HG02852 (cell line): ENCODE data around the gene CDH7.

Experiments used
- ATAC-seq: cut with Tn5 transposase; IDR thresholded peaks from one replicate; pipeline ENCODE4 v1.9.1; 2021; ENCODE audit warnings: mild to moderate bottlenecking, moderate library complexity; ENCODE audit not compliant: unreplicated experiment

The CDH7 gene

DNA sequence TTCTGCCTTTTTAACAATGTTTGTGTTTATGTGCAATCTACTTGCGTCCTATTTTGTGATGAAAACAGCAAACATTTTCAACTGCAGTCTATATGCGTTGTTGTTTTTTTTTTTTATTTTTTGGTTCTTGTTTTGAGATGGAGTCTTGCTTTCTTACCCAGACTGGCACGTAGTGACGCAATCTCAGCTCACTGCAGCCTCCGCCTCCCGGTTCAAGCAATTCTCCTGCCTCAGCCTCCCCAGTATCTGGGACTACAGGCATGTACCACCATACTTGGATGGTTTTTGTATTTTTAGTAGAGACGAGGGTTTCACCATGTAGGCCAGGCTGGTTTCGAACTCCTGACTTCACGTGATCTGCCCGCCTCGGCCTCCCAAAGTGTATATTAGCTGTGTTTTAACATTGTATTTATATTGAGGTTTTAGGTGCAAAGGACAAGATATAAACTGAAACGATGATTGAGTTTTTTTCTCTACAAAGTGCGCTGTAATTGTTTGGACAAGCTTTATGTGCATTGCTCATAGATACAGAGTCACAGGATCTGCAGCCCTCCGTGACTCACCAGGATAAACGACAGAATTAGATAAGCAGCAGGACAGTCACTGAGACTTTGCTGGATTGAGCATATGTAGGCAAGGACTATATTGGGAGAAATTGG lies 17.4 kb downstream of the CDH7 start:
- ATAC-seq: no peak

DNA sequence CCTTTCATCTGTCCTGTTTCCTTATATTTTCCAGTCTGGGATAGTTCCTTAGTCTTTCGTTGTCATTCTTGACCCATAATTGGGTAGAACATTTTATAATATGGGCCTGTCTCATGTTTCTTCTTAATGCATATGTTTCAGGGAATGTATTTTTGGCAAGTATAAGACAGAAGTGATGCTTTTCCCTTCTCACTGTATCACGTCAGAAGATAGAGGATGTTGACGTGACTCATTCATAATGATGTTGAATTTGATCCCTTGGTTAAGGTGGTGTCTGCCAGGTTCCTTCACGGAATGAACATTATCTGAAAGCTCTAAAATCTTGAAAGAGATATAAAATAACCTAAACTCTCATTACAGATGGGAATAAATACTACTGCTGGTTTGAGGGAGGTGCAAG lies 18.8 kb downstream of the CDH7 start:
- ATAC-seq: no peak

DNA sequence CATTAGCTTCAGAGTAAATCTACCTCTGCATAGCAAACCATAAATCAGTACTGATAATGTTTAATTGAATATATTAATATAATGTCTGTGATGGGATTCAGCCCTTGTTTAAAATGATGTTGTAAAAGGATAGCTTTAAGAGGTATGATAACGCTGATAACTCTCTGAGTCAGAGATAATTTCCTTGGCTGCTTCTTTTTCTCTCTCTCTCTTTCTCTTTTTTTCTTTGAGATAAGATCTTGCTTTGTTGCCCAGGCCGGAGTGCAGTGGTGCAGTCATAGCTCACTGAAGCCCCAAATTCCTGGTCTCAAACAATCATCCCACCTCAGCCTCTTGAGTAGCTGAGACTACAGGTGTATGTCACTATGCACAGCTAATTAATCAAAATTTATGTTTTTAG lies 35.7 kb downstream of the CDH7 start:
- no peak for ATAC-seq

DNA sequence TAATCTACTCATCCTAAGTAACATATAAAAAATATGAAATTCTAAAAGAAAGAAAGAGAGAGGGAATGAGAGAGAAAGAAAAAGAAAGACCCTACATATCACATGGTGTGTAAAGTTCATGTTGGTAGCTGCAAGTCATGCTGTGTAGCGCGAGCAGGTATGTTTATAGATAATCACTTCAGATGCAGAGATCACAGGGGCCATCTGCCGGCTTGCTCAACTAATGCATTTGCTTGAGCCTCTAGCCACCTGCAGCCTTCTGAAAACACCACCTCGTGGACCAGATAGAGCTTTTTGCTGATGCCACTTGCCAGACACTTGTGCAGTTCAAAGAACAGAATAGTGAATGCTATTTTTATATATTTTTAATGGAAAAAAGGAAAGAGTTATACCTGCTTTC lies 37.6 kb downstream of the CDH7 start:
- no peak for ATAC-seq

DNA sequence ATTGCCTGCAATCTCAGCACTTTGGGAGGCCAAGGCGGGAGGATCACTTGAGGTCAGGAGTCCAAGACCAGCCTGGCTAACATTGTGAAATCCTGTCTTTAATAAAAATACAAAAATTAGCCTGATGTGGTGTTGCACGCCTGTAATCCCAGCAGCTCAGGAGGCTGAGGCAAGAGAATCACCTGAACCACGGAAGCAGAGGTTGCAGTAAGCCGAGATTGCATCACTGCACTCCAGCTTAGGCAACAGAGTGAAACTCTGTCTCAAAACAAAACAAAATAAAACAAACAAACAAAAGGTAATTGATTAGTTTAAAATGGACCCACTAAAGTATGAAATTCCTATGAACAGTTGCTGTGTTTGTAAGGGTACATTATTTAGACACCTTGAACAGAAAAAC lies 39.8 kb downstream of the CDH7 start:
- no peak for ATAC-seq

DNA sequence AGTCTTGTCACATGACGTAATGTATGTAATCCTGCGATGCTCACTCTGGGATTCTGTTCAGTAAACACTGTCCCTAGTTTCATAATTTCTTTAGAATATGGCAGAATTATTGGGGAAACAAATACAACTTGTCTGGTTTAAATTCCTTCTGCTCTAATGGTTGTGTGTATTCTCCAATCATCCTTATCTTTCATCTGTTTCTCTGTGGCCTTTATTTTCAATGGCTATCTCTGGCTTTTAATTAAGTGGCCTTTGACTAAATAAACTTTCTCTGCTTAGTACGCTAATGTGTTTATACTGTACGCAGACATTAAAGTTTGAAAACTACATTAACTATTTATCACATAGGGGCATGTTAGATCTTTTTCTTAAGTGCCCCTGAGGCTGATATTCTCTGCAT lies 40.9 kb downstream of the CDH7 start:
- ATAC-seq: no peak

DNA sequence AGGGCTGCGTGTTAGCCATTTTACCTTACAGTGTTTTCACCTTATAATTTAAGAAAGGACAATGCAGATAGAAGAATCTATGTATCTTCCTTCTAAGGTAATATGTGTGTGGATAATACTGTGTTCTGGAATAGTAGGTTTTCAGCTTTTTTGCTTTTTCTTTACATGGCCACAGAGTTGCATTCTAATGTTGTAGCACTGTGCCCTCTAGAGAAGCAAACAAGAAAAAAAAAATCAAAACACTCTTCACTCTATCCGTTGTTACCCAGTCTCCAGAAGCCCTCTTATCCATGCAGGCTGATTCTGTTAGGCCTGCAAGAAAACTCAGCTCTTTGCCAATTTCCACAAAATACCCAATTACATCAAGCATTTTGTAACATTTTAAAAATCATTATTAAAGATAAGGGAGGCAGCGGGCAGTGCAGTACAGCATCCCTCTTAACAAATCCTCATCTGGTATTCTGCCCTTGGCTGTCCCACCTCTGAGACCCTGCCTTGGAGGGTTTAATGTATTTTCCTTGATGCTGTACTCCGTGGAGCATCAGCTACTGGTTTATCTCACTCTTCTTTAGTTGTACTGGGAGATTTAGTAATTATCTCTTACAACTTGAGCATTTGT lies 41.8 kb downstream of the CDH7 start:
- no peak for ATAC-seq

DNA sequence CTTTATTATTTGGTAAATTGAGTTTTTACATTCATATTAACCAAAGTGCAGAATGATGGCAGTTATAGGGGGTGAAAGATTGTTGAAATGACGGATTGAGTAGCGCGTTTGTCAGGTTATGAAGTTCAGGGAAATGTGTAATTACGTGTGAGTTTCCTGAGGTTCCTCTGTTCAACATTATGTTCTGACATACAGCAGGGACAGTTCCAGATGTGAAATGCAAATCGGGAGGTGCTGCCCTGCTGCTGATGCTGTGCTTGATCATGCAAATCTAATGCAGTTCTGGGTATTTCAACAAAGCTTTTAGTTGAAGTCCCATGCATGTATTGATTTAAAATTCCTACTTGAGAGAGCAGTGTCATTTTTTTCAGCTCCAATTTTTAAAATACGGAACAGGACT lies 57.9 kb downstream of the CDH7 start:
- ATAC-seq: no peak

DNA sequence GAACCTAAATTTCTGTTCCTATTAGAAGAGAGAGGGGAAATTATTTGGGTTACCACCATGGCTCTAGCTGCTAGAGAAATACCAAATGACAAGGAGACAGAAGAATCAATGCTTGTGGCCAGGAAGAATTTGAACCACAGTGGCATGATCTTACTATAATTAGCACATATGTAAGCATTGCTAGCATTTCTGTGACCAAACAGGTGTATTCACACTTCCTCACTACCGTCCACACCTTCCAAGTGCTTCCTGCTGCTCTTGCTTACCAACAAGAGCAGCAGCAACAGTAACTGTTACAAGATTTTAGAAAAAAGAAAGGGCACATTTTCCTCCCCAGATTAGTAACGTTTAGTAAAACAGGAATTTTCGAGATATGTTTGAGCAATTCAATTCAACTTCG lies 60.5 kb downstream of the CDH7 start:
- no peak for ATAC-seq

DNA sequence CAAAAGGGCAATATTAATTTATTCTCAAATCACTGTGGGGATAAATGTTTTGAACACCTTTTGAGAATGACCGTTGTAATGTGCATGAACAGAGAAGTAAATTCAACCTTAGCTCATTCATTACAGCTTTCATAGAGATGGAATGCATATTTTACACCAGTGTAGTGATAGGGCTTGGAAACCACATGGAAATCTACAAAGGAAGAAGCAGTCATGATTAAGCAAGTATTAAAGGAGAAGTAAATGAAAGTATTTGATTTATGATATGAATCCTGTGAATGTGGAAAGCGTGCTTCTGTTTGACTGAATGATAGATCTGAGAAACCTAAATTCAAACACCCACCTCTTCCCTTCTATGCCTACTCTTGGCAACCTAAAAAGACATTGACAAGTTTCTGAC lies 64.7 kb downstream of the CDH7 start:
- ATAC-seq: no peak

DNA sequence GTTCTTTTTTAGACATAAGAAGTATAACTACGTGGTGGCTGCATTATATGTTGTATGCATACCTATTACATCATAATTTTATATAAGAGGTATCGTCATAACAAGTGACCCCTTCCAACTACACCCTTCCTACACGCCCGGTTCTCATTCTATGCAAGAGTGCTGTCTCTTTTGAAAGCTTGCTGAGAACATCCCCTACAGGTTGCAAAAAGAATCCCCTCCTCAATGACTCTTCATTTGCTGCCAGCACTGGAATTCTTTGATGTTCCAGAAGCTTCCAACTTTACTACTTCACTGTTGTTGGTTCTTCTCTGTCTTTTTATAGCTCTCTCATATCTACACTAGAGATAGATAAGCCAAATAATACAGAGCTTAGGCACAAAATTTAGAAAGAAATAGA lies 66.4 kb downstream of the CDH7 start:
- no peak for ATAC-seq

DNA sequence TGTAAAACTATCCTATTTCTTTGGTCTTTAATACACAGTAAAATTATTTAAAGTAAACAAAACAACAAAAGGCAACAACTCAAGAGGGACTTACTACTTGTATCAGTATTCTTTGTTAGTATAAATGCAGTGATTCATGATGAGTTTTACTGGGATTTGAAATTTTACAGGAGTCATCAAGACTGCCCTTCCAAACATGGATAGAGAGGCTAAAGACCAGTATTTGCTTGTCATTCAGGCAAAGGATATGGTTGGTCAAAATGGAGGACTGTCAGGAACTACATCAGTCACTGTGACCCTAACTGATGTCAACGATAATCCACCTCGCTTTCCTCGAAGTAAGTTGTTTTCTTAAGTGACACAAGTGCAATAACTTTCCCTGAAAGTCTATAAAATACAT lies 71.1 kb downstream of the CDH7 start:
- no peak for ATAC-seq

DNA sequence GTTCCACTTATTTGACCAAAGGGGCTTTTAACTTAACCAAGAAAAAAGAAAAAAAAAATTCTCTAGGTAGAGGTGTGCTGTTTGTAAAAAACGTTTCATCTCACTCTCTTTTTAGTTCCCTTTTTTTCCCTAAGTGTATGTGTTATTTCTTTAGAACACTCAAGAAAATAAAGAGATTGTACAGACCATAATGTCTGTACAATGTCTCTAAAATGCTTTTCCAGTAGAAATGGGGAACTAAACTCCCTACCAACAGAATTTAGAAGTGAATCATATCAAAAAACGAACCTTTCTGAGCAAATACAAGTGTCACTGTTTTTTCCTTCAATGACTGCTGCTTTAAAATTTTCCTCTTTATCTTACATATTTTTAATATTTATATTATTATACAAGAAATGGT lies 72.0 kb downstream of the CDH7 start:
- ATAC-seq: no peak

DNA sequence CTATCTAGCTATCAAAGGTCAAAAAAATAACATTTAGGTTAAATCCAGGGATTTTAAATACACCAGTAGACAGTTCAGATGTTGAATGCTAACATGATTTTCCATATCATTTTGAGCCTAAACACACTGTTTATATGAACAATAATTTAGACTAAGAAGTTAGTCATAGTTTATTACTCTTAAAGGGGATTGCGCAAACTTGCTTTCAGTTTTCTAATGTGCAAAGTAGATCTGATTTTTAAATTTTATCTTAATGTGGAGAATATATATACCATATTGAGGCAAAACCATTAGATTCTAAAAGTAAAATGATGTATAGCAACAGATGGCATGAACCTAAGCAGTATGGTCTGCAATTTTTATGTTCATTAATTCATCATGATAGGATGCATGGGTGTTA lies 76.6 kb downstream of the CDH7 start:
- ATAC-seq: no peak

DNA sequence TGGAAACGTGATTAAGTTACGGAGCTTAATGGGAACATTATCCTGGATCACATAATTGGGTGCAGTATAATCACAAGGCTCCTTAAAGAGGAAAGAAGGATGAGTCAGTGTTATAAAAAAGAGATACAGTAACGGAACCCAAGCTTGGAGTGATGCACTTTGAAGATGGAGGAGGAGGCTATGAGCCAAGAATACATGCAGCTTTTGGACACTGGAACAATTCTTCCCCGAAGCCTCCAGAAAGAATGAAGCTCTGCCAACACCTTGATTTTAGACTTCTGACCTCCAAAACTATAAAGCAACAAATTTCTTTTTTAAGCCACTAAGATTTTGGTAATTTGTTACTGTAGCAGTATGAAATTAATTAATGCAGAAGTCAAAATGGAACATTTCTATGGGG lies 85.1 kb downstream of the CDH7 start:
- no peak for ATAC-seq

DNA sequence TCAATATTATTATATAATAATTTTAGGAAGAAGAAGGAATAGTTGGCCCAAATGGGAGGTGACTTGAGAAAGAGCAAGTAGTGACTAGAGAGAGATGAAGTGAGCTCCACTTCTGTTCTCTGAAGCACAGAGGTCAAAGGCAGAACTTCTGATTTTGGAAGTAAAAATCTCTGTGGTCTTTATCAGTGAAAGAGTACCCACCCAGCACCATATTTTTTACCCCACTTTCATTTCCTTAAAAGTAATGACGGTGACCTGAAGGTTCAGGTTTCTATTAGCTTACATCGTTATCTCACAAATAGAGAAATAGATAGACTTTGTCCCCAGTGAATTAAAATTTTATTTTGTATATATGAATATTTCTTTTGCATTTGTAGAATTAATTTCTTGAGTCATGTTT lies 95.3 kb downstream of the CDH7 start:
- ATAC-seq: no peak

DNA sequence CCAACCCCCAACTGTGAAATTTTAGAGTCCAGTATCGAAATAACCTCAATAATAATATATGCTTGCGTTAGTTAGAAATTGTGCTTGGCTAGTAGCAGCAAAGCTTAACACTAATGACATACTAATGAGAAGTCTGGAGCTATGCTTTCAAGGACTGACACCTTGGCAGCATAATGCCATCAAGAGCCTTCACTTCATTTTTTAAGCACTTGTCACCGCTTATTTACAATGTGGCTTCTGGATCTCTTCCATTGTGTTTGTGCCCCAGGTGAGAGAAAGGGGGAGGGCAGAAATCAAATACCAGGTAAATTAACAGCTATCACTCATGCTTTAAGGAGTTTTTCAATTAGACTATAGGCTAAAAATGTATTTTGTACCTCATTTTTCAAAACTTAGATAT lies 101.5 kb downstream of the CDH7 start:
- no peak for ATAC-seq

DNA sequence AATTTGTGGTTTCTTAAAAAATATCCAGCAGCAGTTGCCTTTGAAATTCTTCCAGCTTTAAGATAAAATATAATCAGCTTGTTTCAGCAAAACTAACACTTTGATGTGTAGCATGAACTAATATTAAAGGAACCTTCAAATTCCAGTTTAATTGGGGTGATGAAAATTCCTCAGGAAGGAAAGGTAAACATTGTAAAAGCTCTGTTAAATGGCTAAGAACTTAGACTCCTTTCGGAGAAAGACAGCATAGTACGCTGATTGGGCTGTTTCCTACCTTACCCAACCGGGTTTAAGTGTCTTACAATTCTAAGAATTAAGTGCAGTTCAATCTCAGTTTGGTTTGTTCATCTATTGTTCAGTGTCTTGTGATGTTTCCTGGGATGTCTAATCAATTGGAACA lies 108.3 kb downstream of the CDH7 start:
- no peak for ATAC-seq

DNA sequence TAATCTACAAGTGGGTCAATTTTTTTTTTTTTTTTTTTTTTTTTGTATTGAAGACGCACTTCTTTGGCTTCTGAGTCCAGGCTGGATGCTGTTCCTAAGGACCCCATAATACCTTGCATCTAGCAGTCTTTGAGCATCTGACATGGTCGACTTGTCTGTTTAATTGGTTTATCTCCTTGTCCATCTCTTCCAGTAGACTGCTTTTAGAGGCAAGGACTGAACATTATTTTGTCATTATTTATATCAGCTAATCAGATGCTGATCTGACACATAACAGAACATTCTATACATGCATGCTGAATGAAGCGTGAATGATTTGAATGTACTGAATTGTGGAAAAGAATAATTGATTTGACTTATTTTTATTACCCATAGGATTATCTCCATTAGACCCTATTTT lies 118.7 kb downstream of the CDH7 start:
- ATAC-seq: no peak

DNA sequence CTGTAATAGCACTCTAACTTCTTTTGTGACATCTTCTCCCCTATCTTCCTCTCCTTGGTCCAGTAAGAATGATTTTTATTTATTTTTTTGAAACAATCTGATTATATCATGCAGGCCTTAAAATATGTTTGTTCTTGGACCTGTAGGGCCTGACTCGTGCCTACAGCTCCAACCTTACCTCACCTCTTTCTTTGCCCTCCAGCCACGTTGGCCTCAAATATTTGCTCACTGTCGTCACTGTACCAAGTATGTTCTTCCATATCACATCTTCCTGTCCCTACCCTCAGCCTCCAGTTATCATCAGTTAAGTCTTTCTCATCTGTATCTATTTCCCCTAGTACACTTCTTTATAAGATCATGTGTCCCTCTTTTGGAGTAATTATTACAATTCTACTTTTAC lies 125.5 kb downstream of the CDH7 start:
- no peak for ATAC-seq

DNA sequence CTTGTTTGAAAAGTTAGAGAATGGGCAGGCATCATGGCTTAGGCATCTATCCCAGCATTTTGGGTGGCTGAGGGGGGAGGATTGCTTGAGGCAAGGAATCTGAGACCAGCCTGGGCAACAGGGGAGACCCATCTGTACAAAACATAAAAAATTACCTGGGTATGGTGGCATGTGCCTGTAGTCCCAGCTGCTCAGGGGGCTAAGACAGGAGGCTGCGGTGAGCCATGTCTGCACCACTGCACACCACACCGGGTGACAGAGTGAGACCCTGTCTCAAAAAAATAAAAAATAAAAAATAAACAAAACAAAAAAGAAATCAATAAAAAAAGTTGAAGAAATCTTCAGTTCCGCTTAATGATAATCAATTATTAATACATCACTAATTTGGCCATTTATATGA lies 146.5 kb downstream of the CDH7 start:
- ATAC-seq: no peak

DNA sequence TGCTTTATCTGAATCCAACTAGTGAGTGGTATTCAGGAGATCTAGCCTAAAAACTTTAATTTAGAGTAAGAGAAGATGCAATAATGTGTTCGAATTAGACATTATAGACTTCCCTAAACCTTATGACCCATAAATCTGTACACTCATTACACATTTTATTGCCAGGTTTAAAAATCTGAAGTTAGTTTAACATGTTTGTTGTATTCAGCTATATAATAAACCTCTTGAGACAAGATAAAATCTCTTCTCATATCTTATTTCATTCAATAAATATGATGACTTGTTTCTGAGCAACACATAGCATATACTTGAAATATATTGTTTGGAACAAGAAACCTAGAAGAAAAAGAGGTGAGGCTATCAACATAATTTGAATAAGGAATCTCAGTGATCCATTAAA lies 150.7 kb downstream of the CDH7 start:
- no peak for ATAC-seq

DNA sequence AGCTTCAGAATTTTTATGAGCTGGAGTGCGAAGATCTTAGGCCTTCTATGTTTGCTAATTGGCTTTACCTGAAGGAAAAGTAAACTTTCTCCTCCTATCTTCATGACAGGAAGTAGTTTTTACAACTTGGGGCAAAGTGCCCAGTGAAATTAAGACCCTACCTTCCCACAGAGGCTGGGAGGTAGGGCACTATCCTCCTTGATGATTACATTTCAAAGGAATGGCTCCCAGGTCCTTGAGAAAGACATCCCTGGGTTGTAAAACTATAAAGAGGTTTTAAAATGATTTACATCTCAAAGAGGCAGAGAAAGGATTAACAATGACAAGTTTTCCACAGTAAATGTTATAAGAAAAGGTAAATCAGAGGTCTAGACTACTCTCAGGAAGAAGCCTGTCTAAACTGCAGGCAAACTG lies 155.8 kb downstream of the CDH7 start:
- ATAC-seq: no peak
